GM06990 (cell line): ENCODE results near the gene ELMO1.
A peak's percentile ranks its signal among the peaks of the same experiment; 100 is the strongest.

Experiments used
- DNase-seq: peaks from one replicate; pipeline ENCODE4 v3.0.0-alpha.2; 2011; ENCODE audit not compliant: insufficient read length; ENCODE audit errors: extremely low read depth
- H3K27me3 ChIP-seq: replicated peaks from 2 replicates; pipeline ENCODE4 v1.6.0; 2011; ENCODE audit warnings: low read length; ENCODE audit not compliant: control insufficient read depth, insufficient read depth
- H3K36me3 ChIP-seq: 2 replicates; pipeline ENCODE4 v1.5.1; 2011; ENCODE audit warnings: low read length; ENCODE audit not compliant: control insufficient read depth, insufficient read depth
- H3K4me3 ChIP-seq: replicated peaks from 2 replicates; pipeline ENCODE4 v1.5.1; 2011; ENCODE audit warnings: low read depth, mild to moderate bottlenecking, control low read depth, low read length
- CTCF ChIP-seq: IDR thresholded peaks from 2 replicates; pipeline ENCODE4 v1.5.1; 2011; ENCODE audit warnings: low read length, control low read depth, mild to moderate bottlenecking, inconsistent platforms; ENCODE audit not compliant: insufficient read depth, poor library complexity, severe bottlenecking

Gene ELMO1

GRCh38 chr7:37352974-37353948, 95.4 kb downstream of the ELMO1 start:
- peak; percentile 91 for TF ChIP-seq CTCF
- Histone ChIP-seq H3K36me3 (no peaks in the 10 kb centered on the region), H3K27me3 (no peaks in the 10 kb centered on the region), H3K4me3 (peak overlapping the region; percentile 61)
- peak; percentile 54 for DNase-seq

- DNase-seq = no peak
- Histone ChIP-seq H3K36me3 (no peaks in the 10 kb centered on the region), H3K27me3 (no peaks in the 10 kb centered on the region), H3K4me3 (no peak overlapping the region; the same call in 1 of the 2 replicates)
- no peak for TF ChIP-seq CTCF
Observed at GRCh38 chr7:37352251-37352880, 96.3 kb downstream of the ELMO1 start.

- H3K36me3 ChIP-seq = no peaks in the 10 kb centered on the region
- DNase-seq = no peak
- TF ChIP-seq CTCF = no peak
- H3K27me3 ChIP-seq = no peaks in the 10 kb centered on the region
- H3K4me3 ChIP-seq = no peak overlapping the region
Observed at GRCh38 chr7:37351716-37352115, 96.9 kb downstream of the ELMO1 start.

- H3K27me3 ChIP-seq = no peaks in the 10 kb centered on the region
- H3K4me3 ChIP-seq = no peak overlapping the region; the same call in 1 of the 2 replicates
- no peaks in the 10 kb centered on the region for H3K36me3 ChIP-seq
- no peak for TF ChIP-seq CTCF
- peak; percentile 68 for DNase-seq
Observed at GRCh38 chr7:37349979-37350590, 98.6 kb downstream of the ELMO1 start.

- no peaks in the 10 kb centered on the region for H3K36me3 ChIP-seq
- H3K27me3 ChIP-seq = no peaks in the 10 kb centered on the region
- no peak overlapping the region for H3K4me3 ChIP-seq
- no peak for TF ChIP-seq CTCF
- no peak for DNase-seq
Observed at GRCh38 chr7:37348982-37349381, 99.7 kb downstream of the ELMO1 start.
